ENCODE data around the gene PODXL2. TPM values are rescaled to one million over a fixed set of nuclear protein-coding genes. Genes with fewer than 3 reads are reported as not detected.
A peak's percentile ranks its signal among the peaks of the same experiment; 100 is the strongest.

Gene PODXL2
- total RNA-seq, 1 donor from 2014 or later: 3.3 TPM

DNA sequence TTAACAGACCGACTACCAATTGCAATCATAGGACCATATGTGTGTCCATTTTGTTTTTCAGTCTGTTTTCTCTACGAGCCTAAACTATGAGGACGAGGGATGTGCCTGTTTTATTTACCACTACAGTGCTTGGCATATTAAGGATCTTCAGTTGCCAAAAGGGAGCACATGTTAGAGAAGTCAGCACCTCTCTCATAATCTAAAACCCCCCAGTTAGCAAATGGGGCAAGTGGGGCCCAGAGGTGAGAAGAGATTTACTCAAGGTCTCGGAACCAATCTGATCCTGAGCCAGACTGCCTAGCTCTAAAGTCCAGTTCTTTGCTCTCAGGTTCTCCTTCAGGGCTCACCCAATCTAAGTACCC is 578 bp upstream of the PODXL2 start:
- DNase-seq: no peak
- Mint-ChIP-seq H3K27me3 (peaks cover 11% of the 10 kb centered on the region), H3K9me3 (no peaks in the 10 kb centered on the region), H3K27ac (no peak overlapping the region), H3K36me3 (ENCODE audit: low read depth) (no peaks in the 10 kb centered on the region), H3K4me3 (peak overlapping the region; percentile 79), H3K4me1 (peaks cover 21% of the 10 kb centered on the region)
- intact Hi-C loops (cut with micrococcal nuclease): no loop called here
- no peak for TF ChIP-seq CTCF (IDR thresholded peaks at IDR 0.05)
- ChIA-PET POLR2A (interaction anchor here (2.4 kb wide), 1 partner anchor 30 kb away, joined by 13 read pairs; the partner anchor contains the start of gene MCM2), CTCF (no interaction called here)
- ATAC-seq (ENCODE audit: low read depth): no peak

DNA sequence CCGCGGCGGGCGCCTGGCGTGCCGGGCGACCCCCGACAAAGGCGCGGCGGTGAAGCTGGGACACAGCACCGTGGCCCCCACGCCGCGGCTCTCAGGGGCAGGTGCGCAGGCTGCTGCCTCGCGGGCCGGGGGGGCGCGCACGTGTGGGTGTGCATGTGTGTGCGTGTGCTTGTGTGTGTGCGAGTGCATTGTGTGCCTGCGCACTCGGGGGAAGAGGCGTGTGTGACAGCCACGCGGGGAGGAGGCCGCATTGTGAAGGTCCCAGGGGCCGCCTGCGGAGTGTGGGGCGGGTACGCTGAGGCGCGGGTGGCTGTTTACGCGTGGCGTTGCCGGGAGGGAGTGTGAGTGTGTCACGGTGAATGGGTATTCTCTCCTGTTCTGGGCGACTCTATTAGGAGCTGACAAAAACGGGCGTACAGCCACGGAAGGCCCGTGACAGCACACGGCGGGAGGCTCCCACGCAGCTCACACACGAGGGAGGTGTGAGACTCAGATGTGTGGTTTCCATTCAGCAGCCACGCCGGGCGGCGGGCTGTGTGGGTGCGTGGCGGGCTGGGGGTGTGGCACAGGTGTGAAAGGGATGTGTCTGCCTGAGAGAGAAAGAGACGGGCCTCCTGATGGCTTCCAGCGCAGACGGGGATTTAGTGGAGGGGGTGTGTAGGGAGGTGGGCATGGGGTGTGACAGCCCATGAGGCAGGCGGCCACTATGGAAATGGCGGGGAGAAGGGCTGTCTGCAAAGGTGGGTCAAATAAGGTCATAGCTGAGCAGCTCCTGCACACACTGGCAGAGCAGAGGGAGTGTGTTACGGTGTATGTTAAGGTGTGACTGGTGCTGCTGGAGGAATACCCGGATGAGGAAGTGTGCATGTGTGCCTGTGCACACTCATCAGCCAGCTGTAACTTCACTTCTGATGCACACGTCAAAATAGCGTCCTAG is 750 bp downstream of the PODXL2 start:
- peak; percentile 69 for ATAC-seq (ENCODE audit: low read depth)
- ChIA-PET CTCF (no interaction called here), POLR2A (interaction anchor here (1.3 to 2.4 kb wide), 3 partner anchors 20 to 41 kb away, joined by 3 to 13 read pairs (median 5); partner anchors contain the start of gene MCM2)
- Mint-ChIP-seq H3K9me3 (no peaks in the 10 kb centered on the region), H3K4me1 (peaks cover 21% of the 10 kb centered on the region), H3K27ac (peak overlapping the region; percentile 20), H3K4me3 (peak overlapping the region; percentile 84), H3K27me3 (peaks cover 11% of the 10 kb centered on the region), H3K36me3 (ENCODE audit: low read depth) (no peaks in the 10 kb centered on the region)
- peak; percentile 25 for DNase-seq
- no peak for TF ChIP-seq CTCF (IDR thresholded peaks at IDR 0.05)
- intact Hi-C loops (cut with micrococcal nuclease): loop anchor here (2.0 kb wide), 1 partner anchor 39 kb away; the partner anchor contains the start of gene TPRA1

GRCh38 chr3:127630811-127631714 is 2.1 kb downstream of the PODXL2 start:
- Mint-ChIP-seq H3K4me1 (peaks cover 21% of the 10 kb centered on the region), H3K27me3 (peaks cover 11% of the 10 kb centered on the region), H3K9me3 (no peaks in the 10 kb centered on the region), H3K27ac (no peak overlapping the region), H3K4me3 (peak overlapping the region; percentile 20), H3K36me3 (ENCODE audit: low read depth) (no peaks in the 10 kb centered on the region)
- intact Hi-C loops (cut with micrococcal nuclease): loop anchor here (2.0 kb wide), 1 partner anchor 40 kb away; the partner anchor contains the start of gene TPRA1
- no peak for ATAC-seq (ENCODE audit: low read depth)
- ChIA-PET POLR2A (interaction anchor here (1.5 kb wide), 1 partner anchor 40 kb away, joined by 5 read pairs; no protein-coding TSS in a partner anchor), CTCF (no interaction called here)
- TF ChIP-seq CTCF (IDR thresholded peaks at IDR 0.05): no peak
- no peak for DNase-seq

- ChIA-PET CTCF (no interaction called here), POLR2A (no interaction called here)
- intact Hi-C loops (cut with micrococcal nuclease): no loop called here
- no peak overlapping the region for H3K27ac Mint-ChIP-seq
- no peaks in the 10 kb centered on the region for H3K36me3 Mint-ChIP-seq (ENCODE audit: low read depth)
- no peak overlapping the region for H3K4me3 Mint-ChIP-seq
- H3K9me3 Mint-ChIP-seq: no peaks in the 10 kb centered on the region
- H3K4me1 Mint-ChIP-seq: peaks cover 17% of the 10 kb centered on the region
- peaks cover 11% of the 10 kb centered on the region for H3K27me3 Mint-ChIP-seq
- no peak for DNase-seq
- TF ChIP-seq CTCF (IDR thresholded peaks at IDR 0.05): no peak
- ATAC-seq (ENCODE audit: low read depth): no peak
These were observed 3.2 kb downstream of the PODXL2 start for GRCh38 chr3:127632035-127632820.
